ENCODE data around the gene CLIC1. TPM values are rescaled to one million over a fixed set of nuclear protein-coding genes. Genes with fewer than 3 reads are reported as not detected.

Gene CLIC1
- total RNA-seq, 2 experiments from 2014 or later: 357 to 438 TPM

DNA sequence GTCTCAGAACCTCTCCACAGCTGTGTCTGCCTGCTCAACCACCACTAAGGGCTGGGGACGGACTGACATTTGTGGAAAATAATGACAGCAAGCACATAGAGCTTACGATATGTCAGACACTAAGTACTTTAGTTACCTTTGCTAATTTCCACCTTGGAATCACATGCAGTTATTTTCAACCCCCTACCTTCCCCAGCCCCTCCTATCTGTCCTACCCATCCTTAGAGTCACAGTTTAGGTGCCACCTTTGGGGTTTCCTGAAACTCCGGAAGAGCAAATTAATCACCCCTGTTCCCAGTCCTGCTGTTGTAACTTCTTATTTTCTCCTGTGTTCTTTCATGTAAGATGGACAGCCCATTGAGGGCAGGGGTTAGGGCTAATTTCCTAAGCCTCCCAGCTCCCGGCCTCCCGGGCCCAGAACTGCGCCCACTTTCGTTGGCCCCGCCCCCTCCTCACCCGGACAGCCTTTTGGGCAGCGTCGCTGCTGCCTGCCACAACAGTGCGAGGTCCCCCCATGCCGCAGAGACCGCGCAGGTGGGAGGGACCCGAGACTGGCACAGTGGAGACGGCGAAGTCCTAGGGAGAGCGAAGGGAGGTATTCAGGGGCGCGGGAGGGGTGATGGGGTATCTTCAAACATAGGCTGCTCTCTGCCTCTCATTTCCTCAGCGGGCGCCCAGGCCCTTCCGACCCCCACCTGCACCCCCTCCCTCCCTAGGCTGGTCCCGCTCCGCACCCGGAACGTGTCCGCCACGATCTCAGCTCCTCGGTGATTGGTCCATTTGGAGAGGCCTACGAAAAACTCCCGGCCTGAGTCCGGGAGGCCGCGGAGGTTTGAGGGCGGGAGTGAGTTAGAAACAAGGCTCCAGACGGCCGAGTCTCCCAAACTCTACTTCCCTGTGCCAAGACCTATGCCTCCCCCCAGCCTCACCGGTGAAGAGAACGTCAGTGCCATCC, 8.3 kb downstream of the CLIC1 start:
- peaks cover 23% of the 10 kb centered on the region for H3K36me3 Mint-ChIP-seq (ENCODE audit: low read depth)
- ChIA-PET POLR2A (interaction anchor here (0.9 kb wide), 1 partner anchor 102 kb away, joined by 3 read pairs; no protein-coding TSS in a partner anchor), CTCF (interaction anchor here (0.7 to 1.5 kb wide), 2 partner anchors 41 to 102 kb away, joined by 3 to 10 read pairs; no protein-coding TSS in a partner anchor)
- peak overlapping the region; percentile 62 for H3K27ac Mint-ChIP-seq
- ATAC-seq (peak; percentile 17), DNase-seq (no peak)
- intact Hi-C loops (cut with DNase I, micrococcal nuclease): loop anchor here in 1 of 2 experiments (2.0 kb wide), 1 partner anchor 47 kb away; the partner anchor contains the start of gene LY6G5C
- H3K4me3 Mint-ChIP-seq: no peak overlapping the region
- H3K4me1 Mint-ChIP-seq: peaks cover 50% of the 10 kb centered on the region
- no peaks in the 10 kb centered on the region for H3K9me3 Mint-ChIP-seq (ENCODE audit: low read depth)
- H3K27me3 Mint-ChIP-seq: no peaks in the 10 kb centered on the region

GRCh38 chr6:31727034-31727716, 9.2 kb downstream of the CLIC1 start:
- peak; percentile 49 for ATAC-seq
- Mint-ChIP-seq H3K36me3 (ENCODE audit: low read depth) (peaks cover 20% of the 10 kb centered on the region), H3K27me3 (no peaks in the 10 kb centered on the region), H3K4me1 (peaks cover 50% of the 10 kb centered on the region), H3K9me3 (ENCODE audit: low read depth) (no peaks in the 10 kb centered on the region), H3K4me3 (no peak overlapping the region), H3K27ac (peak overlapping the region; percentile 62)
- intact Hi-C loops (cut with DNase I, micrococcal nuclease): no loop called here
- ChIA-PET CTCF (interaction anchor here (0.7 to 1.5 kb wide), 2 partner anchors 42 to 103 kb away, joined by 3 to 10 read pairs; no protein-coding TSS in a partner anchor), POLR2A (interaction anchor here (0.6 to 0.9 kb wide), 2 partner anchors 103 to 157 kb away, joined by 3 read pairs; no protein-coding TSS in a partner anchor)
- peak; percentile 51 for DNase-seq

- ATAC-seq: no peak
These were observed 10.6 kb downstream of the CLIC1 start for GRCh38 chr6:31725502-31726350.

DNA sequence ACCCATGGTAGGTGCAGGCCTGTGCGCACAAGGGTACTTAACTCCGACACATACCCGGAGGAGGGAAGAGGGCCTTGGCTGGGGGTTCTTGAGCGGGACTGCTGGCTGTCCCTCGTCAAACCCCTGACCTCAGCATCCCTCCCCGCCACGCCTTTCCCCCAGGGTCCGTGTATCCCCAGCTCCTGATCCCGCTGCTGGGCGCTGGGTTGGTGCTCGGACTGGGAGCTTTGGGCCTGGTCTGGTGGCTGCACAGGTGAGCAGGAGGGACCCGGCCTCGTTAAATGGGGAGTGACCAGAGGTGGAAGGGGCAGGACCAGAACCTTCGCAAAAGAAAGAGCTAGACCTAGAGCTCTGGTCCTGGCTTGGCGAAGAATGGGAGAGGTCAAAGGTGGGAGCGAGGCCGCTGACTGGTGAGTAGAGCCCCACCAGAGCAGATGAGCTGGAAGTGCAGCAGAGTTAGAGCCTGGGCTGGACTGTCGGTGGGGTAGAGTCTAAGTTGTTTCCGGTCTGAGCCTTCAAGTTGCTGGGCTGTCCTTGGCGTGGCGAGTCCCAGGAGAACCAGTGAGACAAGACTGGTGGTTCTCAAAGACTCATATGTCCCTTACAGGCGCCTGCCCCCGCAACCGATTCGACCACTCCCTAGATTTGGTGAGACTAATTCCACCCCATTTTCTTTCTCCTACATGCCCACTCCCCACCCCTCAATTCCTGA, 12.2 kb downstream of the CLIC1 start:
- ChIA-PET CTCF (interaction anchor here (0.5 to 1.2 kb wide), 3 partner anchors 8 to 571 kb away, joined by 3 read pairs; no protein-coding TSS in a partner anchor), POLR2A (interaction anchor here (0.6 kb wide), 1 partner anchor 448 kb away, joined by 4 read pairs; no protein-coding TSS in a partner anchor)
- H3K27me3 Mint-ChIP-seq: no peaks in the 10 kb centered on the region
- DNase-seq (no peak), ATAC-seq (no peak)
- no peak overlapping the region for H3K4me3 Mint-ChIP-seq
- H3K36me3 Mint-ChIP-seq (ENCODE audit: low read depth): peaks cover 4% of the 10 kb centered on the region
- no peak overlapping the region for H3K27ac Mint-ChIP-seq
- intact Hi-C loops (cut with DNase I, micrococcal nuclease): no loop called here
- no peaks in the 10 kb centered on the region for H3K9me3 Mint-ChIP-seq (ENCODE audit: low read depth)
- H3K4me1 Mint-ChIP-seq: peaks cover 34% of the 10 kb centered on the region

More at GRCh38 chr6:31725502-31726350, 10.6 kb downstream of the CLIC1 start:
- peak; percentile 18 for DNase-seq
- Mint-ChIP-seq H3K4me3 (no peak overlapping the region), H3K27me3 (no peaks in the 10 kb centered on the region), H3K36me3 (ENCODE audit: low read depth) (peaks cover 11% of the 10 kb centered on the region), H3K27ac (no peak overlapping the region), H3K4me1 (peaks cover 48% of the 10 kb centered on the region), H3K9me3 (ENCODE audit: low read depth) (no peaks in the 10 kb centered on the region)
- ChIA-PET CTCF (interaction anchor here (1.0 to 1.2 kb wide), 3 partner anchors 15 to 45 kb away, joined by 3 read pairs; no protein-coding TSS in a partner anchor), POLR2A (no interaction called here)
- intact Hi-C loops (cut with DNase I, micrococcal nuclease): no loop called here

GRCh38 chr6:31723245-31723979, 12.9 kb downstream of the CLIC1 start, which contains the start of gene MPIG6B:
MPIG6B (plus strand) TSS chr6:31723373; CDS start chr6:31723384, 11 bp downstream.
- ChIA-PET POLR2A (no interaction called here), CTCF (interaction anchor here (0.5 to 1.2 kb wide), 3 partner anchors 8 to 570 kb away, joined by 3 read pairs; no protein-coding TSS in a partner anchor)
- ATAC-seq (no peak), DNase-seq (no peak)
- Mint-ChIP-seq H3K27me3 (no peaks in the 10 kb centered on the region), H3K4me1 (peaks cover 28% of the 10 kb centered on the region), H3K36me3 (ENCODE audit: low read depth) (peaks cover 4% of the 10 kb centered on the region), H3K27ac (no peak within 1 kb of the TSS), H3K4me3 (no peak within 1 kb of the TSS), H3K9me3 (ENCODE audit: low read depth) (no peaks in the 10 kb centered on the region)
- intact Hi-C loops (cut with DNase I, micrococcal nuclease): no loop called here

DNA sequence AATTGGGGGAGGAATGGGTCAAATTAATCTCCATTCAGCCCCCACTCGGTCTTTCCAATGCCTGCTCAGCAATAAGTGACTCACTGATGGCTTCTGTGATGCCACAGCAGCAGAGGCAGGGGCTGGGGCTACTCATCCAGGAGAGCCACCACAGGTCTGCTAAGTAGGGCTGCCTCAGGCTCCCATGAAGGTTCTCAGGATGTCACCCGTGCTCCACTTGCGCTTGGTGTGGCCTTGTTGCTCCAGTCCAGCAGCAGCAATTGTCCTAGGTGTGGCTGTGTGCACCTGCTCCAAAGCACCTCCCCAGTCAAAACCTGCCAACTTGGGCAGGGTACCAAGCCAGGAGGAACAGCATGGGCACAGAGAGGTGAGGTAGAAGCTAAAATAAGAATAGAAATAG, 14.2 kb downstream of the CLIC1 start:
- ChIA-PET POLR2A (no interaction called here), CTCF (interaction anchor here (0.6 to 0.9 kb wide), 3 partner anchors 11 to 180 kb away, joined by 3 read pairs; no protein-coding TSS in a partner anchor)
- peaks cover 4% of the 10 kb centered on the region for H3K36me3 Mint-ChIP-seq (ENCODE audit: low read depth)
- peaks cover 17% of the 10 kb centered on the region for H3K4me1 Mint-ChIP-seq
- intact Hi-C loops (cut with DNase I, micrococcal nuclease): no loop called here
- DNase-seq: no peak
- no peak overlapping the region for H3K27ac Mint-ChIP-seq
- H3K4me3 Mint-ChIP-seq: no peak overlapping the region
- H3K27me3 Mint-ChIP-seq: no peaks in the 10 kb centered on the region
- no peak for ATAC-seq
- no peaks in the 10 kb centered on the region for H3K9me3 Mint-ChIP-seq (ENCODE audit: low read depth)

DNA sequence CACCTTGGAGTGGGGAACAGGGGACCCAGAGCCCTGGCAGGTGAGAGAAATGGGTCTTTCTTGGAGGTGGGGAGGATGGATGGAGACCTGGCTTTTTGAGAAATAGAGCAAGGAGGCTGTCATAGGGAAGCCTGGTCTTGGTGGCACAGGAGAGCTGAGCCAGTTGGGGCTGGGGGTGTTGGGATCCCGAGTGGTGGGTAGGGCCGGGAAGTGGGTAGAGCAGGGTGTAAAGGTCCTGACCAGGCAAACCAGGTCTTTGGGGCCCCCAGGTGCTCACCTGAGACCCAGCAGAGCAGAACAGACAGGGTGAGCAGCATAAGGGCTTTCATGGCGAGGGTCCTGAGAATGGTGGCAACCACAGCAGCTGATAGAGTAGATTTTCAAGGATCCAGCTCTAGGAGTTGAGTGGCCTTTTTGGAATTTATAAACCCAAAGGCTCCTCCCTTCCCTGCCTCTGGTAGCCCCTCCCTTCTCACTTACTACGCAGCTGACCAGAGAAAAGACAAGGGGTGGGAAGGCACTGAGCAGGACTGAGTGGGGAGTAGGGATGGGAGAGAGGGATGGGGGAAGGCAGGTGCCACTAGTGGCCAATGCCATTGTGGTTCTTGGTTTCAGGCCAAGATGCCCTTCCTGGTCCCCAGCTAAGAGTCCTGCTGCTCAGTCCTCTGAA, 14.8 kb downstream of the CLIC1 start, which contains the start of gene LY6G6C:
Gene LY6G6C, minus strand, starts transcription at position 396 of the 670 bp plus-strand sequence. Its CDS starts 67 bp downstream, at position 329.
- DNase-seq (no peak), ATAC-seq (no peak)
- intact Hi-C loops (cut with DNase I, micrococcal nuclease): no loop called here
- H3K27ac Mint-ChIP-seq: no peak within 1 kb of the TSS
- no peaks in the 10 kb centered on the region for H3K27me3 Mint-ChIP-seq
- ChIA-PET POLR2A (no interaction called here), CTCF (interaction anchor here (0.6 to 0.9 kb wide), 3 partner anchors 10 to 18 kb away, joined by 3 to 4 read pairs (median 3); partner anchors contain the start of gene MSH5)
- peaks cover 11% of the 10 kb centered on the region for H3K4me1 Mint-ChIP-seq
- H3K36me3 Mint-ChIP-seq (ENCODE audit: low read depth): no peaks in the 10 kb centered on the region
- no peak within 1 kb of the TSS for H3K4me3 Mint-ChIP-seq
- no peaks in the 10 kb centered on the region for H3K9me3 Mint-ChIP-seq (ENCODE audit: low read depth)

DNA sequence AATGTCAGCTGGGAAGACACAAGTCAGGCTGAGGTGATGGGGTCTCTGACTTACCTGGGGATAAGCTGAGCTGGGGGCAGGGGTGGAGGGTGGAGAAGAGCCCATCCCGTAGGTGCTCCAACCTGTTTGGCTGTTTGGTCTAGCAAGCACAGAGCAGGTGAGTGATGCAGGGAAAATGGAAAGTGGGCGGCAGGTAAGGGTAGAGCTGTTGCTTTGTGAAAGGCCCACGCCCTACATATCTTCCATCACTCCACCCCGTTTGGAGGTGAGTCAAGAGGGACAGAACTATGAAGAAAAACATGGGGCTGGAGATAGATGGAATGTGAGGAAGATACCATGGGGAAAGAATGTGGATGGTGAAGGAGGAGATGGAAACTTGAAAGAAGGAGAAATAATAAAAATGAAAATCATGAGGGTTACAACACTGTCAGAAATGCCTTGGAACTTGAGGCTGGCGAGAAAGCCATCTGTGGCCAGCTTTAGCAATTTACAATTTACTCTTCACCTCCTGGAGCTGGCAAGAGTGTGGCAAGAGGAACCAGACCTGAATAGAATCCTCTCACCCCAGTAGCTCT, 16.0 kb downstream of the CLIC1 start:
- Mint-ChIP-seq H3K4me1 (no peaks in the 10 kb centered on the region), H3K27ac (no peak overlapping the region), H3K9me3 (ENCODE audit: low read depth) (no peaks in the 10 kb centered on the region), H3K36me3 (ENCODE audit: low read depth) (no peaks in the 10 kb centered on the region), H3K4me3 (no peak overlapping the region), H3K27me3 (no peaks in the 10 kb centered on the region)
- POLR2A ChIA-PET: no interaction called here
- ATAC-seq (no peak), DNase-seq (no peak)
- intact Hi-C loops (cut with DNase I, micrococcal nuclease): no loop called here
- CTCF ChIA-PET: interaction anchor here (0.9 kb wide), 1 partner anchor 386 kb away, joined by 3 read pairs; no protein-coding TSS in a partner anchor

DNA sequence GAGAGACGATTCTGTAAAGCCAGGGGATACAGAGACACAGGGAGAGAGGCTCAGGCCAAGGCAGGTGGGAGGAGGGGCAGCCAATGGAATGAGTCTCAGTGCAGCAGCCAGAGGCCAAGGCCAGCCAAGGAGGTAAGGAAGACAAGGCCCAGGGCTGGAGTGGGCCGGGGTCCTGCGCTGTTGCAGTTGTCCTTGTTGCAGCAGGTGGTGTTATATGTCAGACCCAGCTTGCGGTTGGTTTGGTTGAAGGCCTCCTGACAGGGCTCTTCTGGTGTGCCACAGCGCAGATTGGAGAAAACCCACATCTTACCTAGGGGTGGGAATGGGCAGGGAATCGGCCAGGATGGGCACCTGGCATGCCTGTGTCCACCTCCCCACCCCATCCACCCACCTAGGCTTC, 17.3 kb downstream of the CLIC1 start:
- ATAC-seq (no peak), DNase-seq (no peak)
- POLR2A ChIA-PET: no interaction called here
- H3K9me3 Mint-ChIP-seq (ENCODE audit: low read depth): no peaks in the 10 kb centered on the region
- H3K4me3 Mint-ChIP-seq: no peak overlapping the region
- no peaks in the 10 kb centered on the region for H3K27me3 Mint-ChIP-seq
- H3K27ac Mint-ChIP-seq: no peak overlapping the region
- intact Hi-C loops (cut with DNase I, micrococcal nuclease): no loop called here
- CTCF ChIA-PET: no interaction called here
- H3K36me3 Mint-ChIP-seq (ENCODE audit: low read depth): no peaks in the 10 kb centered on the region
- H3K4me1 Mint-ChIP-seq: no peaks in the 10 kb centered on the region
